A673 (cell line): Measurements from ENCODE around the gene DNAJC1. TPM values are rescaled to one million over a fixed set of nuclear protein-coding genes. Genes with fewer than 3 reads are reported as not detected.

Experiments
- BruUV-seq: library from RNA; stranded (reverse); fragments of 400-500 nt; replicated peaks from 2 replicates; lab custom pipeline; 2021; lab: Mats Ljungman, UMichigan
- CTCF ChIA-PET: fragments of 300-600 bp; sonication (Branson Sonifier 250); formaldehyde crosslinking; loops from one replicate; lab custom pipeline; 2022; ENCODE audit warnings: antibody characterized with exemption; lab: Charles Lee
- POLR2A ChIA-PET: fragments of 300-600 bp; sonication (Branson Sonifier 250); formaldehyde crosslinking; loops from one replicate; lab custom pipeline; 2022; ENCODE audit warnings: antibody characterized with exemption; ENCODE audit not compliant: low non-redundant PET; lab: Charles Lee
- DNase-seq: peaks from one replicate; pipeline ENCODE4 v3.0.0-alpha.2; 2015; ENCODE audit warnings: low spot score
- H3K27ac ChIP-seq: fragments of 200-600 bp; sonication (generic); 2 replicates; pipeline ENCODE4 v1.5.1; 2016; ENCODE audit warnings: mixed run types, low read depth, mild to moderate bottlenecking, mixed read lengths, antibody characterized with exemption, low read length; ENCODE audit not compliant: poor library complexity, severe bottlenecking
- H3K27me3 ChIP-seq: fragments of 200-600 bp; sonication (generic); replicated peaks from 2 replicates; pipeline ENCODE4 v1.6.1; 2017; ENCODE audit warnings: mixed run types, low read depth, mild to moderate bottlenecking, mixed read lengths, antibody characterized with exemption, low read length; ENCODE audit not compliant: insufficient read depth, poor library complexity
- H3K36me3 ChIP-seq: fragments of 200-600 bp; sonication (generic); 2 replicates; pipeline ENCODE4 v1.6.1; 2016; ENCODE audit warnings: mixed run types, mild to moderate bottlenecking, mixed read lengths, antibody characterized with exemption, low read length; ENCODE audit not compliant: insufficient read depth, poor library complexity, severe bottlenecking
- H3K4me1 ChIP-seq: fragments of 200-600 bp; sonication (generic); 2 replicates; pipeline ENCODE4 v1.6.1; 2017; ENCODE audit warnings: mixed run types, mild to moderate bottlenecking, mixed read lengths, antibody characterized with exemption, low read length; ENCODE audit not compliant: insufficient read depth, poor library complexity, severe bottlenecking
- H3K4me3 ChIP-seq: fragments of 200-600 bp; sonication (generic); 2 replicates; pipeline ENCODE4 v1.5.1; 2016; ENCODE audit warnings: low read depth, mixed run types, mild to moderate bottlenecking, mixed read lengths, low read length; ENCODE audit not compliant: poor library complexity, severe bottlenecking
- H3K9me3 ChIP-seq: fragments of 200-600 bp; sonication (generic); 2 replicates; pipeline ENCODE4 v1.6.1; 2016; ENCODE audit warnings: mixed run types, low read depth, mild to moderate bottlenecking, mixed read lengths, antibody characterized with exemption, low read length; ENCODE audit not compliant: poor library complexity, severe bottlenecking
- CTCF ChIP-seq: fragments of 300-800, 200-600 bp; sonication (generic); conservative IDR thresholded peaks from 2 replicates; pipeline ENCODE4 v1.5.1; 2017; ENCODE audit warnings: low read depth, mild to moderate bottlenecking, antibody characterized with exemption, low read length, moderate library complexity, mixed read lengths
- EZH2 ChIP-seq: fragments of 200-600 bp; sonication (generic); IDR thresholded peaks from 2 replicates; pipeline ENCODE4 v1.6.1; 2017; ENCODE audit warnings: borderline replicate concordance, low read depth, mild to moderate bottlenecking, mixed read lengths, antibody characterized with exemption, low read length; ENCODE audit not compliant: poor library complexity, severe bottlenecking
- intact Hi-C: fragments of 100-400 bp; cut with micrococcal nuclease; formaldehyde crosslinking; loops from one replicate; pipeline ENCODE4 v1.10.0; 2022; ENCODE audit not compliant: unreplicated experiment
- total RNA-seq: library from RNA; stranded (reverse); gene quantifications from 2 replicates; pipeline ENCODE4 v1.2.3, GENCODE V29; 2021

DNAJC1 gene
- total RNA-seq, 1 experiment from 2014 or later = 21.2 TPM

- ChIA-PET CTCF (no interaction called here), POLR2A (no interaction called here)
- H3K4me1 ChIP-seq = peaks cover 28% of the 10 kb centered on the region
- TF ChIP-seq CTCF (no peak), EZH2 (no peak)
- H3K27ac ChIP-seq = no peak overlapping the region
- no peaks in the 10 kb centered on the region for H3K9me3 ChIP-seq
- no peak for DNase-seq
- H3K36me3 ChIP-seq = no peaks in the 10 kb centered on the region
- BruUV-seq = no TSS peak
- intact Hi-C loops = no loop called here
- no peak overlapping the region for H3K4me3 ChIP-seq
- H3K27me3 ChIP-seq = no peaks in the 10 kb centered on the region
These were observed 25.2 kb downstream of the DNAJC1 start for GRCh38 chr10:21978191-21978862.

- DNase-seq = no peak
- no peak for TF ChIP-seq CTCF
- no peak for TF ChIP-seq EZH2
- CTCF ChIA-PET = no interaction called here
- H3K27me3 ChIP-seq = no peaks in the 10 kb centered on the region
- POLR2A ChIA-PET = no interaction called here
- H3K27ac ChIP-seq = no peak overlapping the region
- intact Hi-C loops = no loop called here
- H3K4me3 ChIP-seq = no peak overlapping the region
- H3K9me3 ChIP-seq = no peaks in the 10 kb centered on the region
- no TSS peak for BruUV-seq
- no peaks in the 10 kb centered on the region for H3K36me3 ChIP-seq
- peaks cover 28% of the 10 kb centered on the region for H3K4me1 ChIP-seq
These were observed 26.8 kb downstream of the DNAJC1 start for GRCh38 chr10:21976739-21977138.

- H3K27me3 ChIP-seq = no peaks in the 10 kb centered on the region
- intact Hi-C loops = no loop called here
- CTCF ChIA-PET = no interaction called here
- H3K4me1 ChIP-seq = peaks cover 25% of the 10 kb centered on the region
- H3K36me3 ChIP-seq = no peaks in the 10 kb centered on the region
- no peak overlapping the region for H3K4me3 ChIP-seq
- BruUV-seq = no TSS peak
- H3K9me3 ChIP-seq = no peaks in the 10 kb centered on the region
- H3K27ac ChIP-seq = no peak overlapping the region
- POLR2A ChIA-PET = no interaction called here
- TF ChIP-seq CTCF (no peak), EZH2 (no peak)
- DNase-seq = no peak
These were observed 27.2 kb downstream of the DNAJC1 start for GRCh38 chr10:21976280-21976679.
